ENCODE measurements around the gene EXOC4.
"Not testable (repeated sequence)": the region's sequence is repeated elsewhere in the genome, so short reads cannot be mapped to it uniquely, and the experiment has no call there.

The EXOC4 gene

DNA sequence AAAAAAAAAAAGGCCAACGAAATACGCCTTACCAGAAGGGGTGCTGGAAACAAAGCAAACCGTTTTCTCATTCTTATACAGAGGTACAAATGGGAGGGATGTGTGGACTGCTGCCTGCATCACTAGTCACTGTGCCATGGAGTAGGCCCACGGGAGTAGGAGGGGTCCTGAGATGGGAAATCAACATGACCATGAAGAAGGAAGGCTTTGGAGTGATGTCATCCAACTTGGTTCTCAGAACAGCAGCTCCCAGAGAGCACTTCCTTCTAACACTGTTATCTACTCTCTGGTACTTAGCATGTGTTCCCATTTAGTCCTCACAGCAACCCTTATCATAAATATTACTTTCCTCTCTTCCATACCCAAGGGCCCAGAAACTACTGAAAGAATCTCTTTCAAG is 814.3 kb downstream of the EXOC4 start:
- no peak overlapping the region for H2AFZ ChIP-seq (ENCODE audit: low read length, unreplicated experiment)
- H3K4me3 ChIP-seq (ENCODE audit: low read depth, low read length): no peak overlapping the region
- no peaks in the 10 kb centered on the region for H3K36me3 ChIP-seq (ENCODE audit: insufficient read depth, low read length)
- H3K79me2 ChIP-seq (ENCODE audit: control insufficient read depth, insufficient read depth, low read length, unreplicated experiment): no peaks in the 10 kb centered on the region
- H3K27ac ChIP-seq (ENCODE audit: low read depth, low read length): no peak overlapping the region
- no peaks in the 10 kb centered on the region for H3K27me3 ChIP-seq (ENCODE audit: insufficient read depth, low read length)
- no peaks in the 10 kb centered on the region for H3K4me1 ChIP-seq (ENCODE audit: control insufficient read depth, insufficient read depth, low read length, unreplicated experiment)

DNA sequence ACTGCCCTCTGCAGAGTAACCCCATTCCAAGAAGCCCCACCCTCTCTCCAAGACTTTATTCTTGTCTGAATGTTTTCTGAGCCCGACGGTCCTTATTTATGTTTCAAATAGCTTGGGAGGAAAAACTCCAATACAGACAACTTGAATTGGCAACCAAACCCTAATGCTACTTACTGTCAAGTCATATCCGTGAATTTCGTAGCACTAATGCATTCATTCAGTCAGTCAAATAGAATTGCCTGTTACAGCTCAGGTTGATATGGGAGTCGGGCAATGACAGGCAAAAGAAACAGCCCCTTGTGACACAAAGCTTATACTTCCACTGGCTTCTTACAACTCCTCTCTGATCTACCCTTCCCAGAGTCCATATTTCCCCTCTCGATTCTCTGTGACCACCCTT is 815.8 kb downstream of the EXOC4 start:
- Histone ChIP-seq H2AFZ (ENCODE audit: low read length, unreplicated experiment) (no peak overlapping the region), H3K79me2 (ENCODE audit: control insufficient read depth, insufficient read depth, low read length, unreplicated experiment) (no peaks in the 10 kb centered on the region), H3K27ac (ENCODE audit: low read depth, low read length) (no peak overlapping the region), H3K36me3 (ENCODE audit: insufficient read depth, low read length) (no peaks in the 10 kb centered on the region), H3K4me3 (ENCODE audit: low read depth, low read length) (no peak overlapping the region), H3K4me1 (ENCODE audit: control insufficient read depth, insufficient read depth, low read length, unreplicated experiment) (no peaks in the 10 kb centered on the region), H3K27me3 (ENCODE audit: insufficient read depth, low read length) (no peaks in the 10 kb centered on the region)

DNA sequence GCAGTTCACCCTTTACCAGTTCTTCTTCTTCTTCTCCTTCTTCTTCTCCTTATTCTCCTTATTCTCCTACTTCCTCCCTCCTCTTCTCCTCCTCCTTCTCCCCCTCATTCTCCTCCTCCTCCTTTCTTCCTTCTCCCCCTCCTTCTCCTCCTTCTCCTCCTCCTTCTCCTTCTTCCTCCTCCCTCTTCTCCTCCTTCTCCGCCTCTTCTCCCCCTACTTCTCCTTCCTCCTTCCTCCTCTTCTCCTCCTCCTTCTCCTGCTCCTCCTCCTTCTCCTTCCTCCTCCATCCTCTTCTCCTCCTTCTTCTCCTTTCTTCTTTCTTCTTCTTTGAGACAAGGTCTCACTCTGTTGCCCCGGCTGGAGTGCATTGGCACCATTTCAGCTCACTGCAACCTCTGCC is 816.3 kb downstream of the EXOC4 start:
- H3K79me2 ChIP-seq (ENCODE audit: control insufficient read depth, insufficient read depth, low read length, unreplicated experiment): no peaks in the 10 kb centered on the region
- H3K27me3 ChIP-seq (ENCODE audit: insufficient read depth, low read length): no peaks in the 10 kb centered on the region
- H3K4me1 ChIP-seq (ENCODE audit: control insufficient read depth, insufficient read depth, low read length, unreplicated experiment): no peaks in the 10 kb centered on the region
- no peak overlapping the region for H3K4me3 ChIP-seq (ENCODE audit: low read depth, low read length)
- H3K27ac ChIP-seq (ENCODE audit: low read depth, low read length): no peak overlapping the region
- no peak overlapping the region for H2AFZ ChIP-seq (ENCODE audit: low read length, unreplicated experiment)
- H3K36me3 ChIP-seq (ENCODE audit: insufficient read depth, low read length): no peaks in the 10 kb centered on the region

DNA sequence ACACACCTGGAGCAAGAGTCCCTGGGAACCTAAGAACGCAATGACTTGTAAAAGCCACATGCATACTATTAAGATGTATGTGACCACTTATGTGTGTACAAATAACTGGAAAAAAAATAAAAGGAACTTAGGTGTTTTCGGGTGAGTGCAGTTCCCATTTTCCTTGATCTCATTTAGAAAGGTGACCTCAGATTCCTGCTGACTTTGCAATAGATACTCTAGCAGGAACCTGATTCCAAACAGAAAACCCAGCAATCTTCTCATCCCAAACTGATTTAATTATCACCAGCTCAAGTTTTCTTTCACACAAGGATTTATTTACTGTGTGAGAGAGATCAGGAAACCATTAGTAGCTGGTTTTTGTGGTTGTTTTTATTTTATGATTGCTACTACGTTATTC is 817.8 kb downstream of the EXOC4 start:
- Histone ChIP-seq H2AFZ (ENCODE audit: low read length, unreplicated experiment) (no peak overlapping the region), H3K36me3 (ENCODE audit: insufficient read depth, low read length) (no peaks in the 10 kb centered on the region), H3K79me2 (ENCODE audit: control insufficient read depth, insufficient read depth, low read length, unreplicated experiment) (no peaks in the 10 kb centered on the region), H3K4me3 (ENCODE audit: low read depth, low read length) (no peak overlapping the region), H3K27ac (ENCODE audit: low read depth, low read length) (no peak overlapping the region), H3K4me1 (ENCODE audit: control insufficient read depth, insufficient read depth, low read length, unreplicated experiment) (no peaks in the 10 kb centered on the region), H3K27me3 (ENCODE audit: insufficient read depth, low read length) (no peaks in the 10 kb centered on the region)

DNA sequence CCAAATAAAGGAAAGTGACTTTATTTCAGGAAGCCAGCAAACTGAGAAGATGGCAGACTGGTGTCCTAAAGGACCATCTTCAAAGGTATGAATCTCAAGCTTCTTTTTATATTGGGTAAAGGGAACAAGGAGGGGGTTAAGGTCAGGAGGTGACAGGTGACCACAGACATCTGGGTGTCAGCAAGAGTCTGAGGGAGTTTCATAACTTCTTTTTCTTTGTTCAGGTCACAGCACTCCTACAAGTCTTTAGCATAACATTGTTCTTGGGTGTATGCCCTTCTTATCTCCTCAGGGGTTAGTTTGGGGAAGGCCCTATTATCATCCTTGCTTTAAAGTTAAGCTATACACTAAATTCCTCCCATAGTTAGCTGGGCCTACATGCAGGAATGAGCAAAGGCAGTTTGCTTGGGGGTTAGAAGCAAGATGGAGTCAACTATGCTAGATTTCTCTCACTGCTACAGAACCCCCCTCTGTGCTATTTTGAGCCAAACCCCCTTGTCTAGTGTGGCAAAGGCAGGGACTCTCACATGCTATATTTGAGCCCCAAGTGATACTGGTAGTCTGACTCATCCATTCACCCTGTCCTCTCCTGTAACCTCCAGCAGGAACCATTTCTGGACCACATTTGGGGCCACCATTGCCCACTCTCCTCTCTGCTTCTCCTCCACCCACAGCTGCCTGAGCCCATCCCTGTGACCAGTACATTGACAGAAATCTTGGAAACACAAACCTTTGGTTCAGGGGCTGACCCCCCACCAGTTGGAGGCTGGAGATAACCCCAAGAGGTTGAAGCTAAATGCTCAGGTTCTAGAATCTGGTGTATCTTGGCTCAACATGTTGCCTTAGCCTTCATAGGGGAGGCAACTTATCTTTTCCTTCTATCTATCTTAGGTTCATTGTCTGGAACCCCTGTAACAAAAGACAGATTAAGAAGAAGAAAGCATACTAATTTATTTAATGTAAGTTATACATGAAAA is 818.8 kb downstream of the EXOC4 start:
- Histone ChIP-seq H3K36me3 (ENCODE audit: insufficient read depth, low read length) (no peaks in the 10 kb centered on the region), H3K27ac (ENCODE audit: low read depth, low read length) (no peak overlapping the region), H3K4me3 (ENCODE audit: low read depth, low read length) (no peak overlapping the region), H3K27me3 (ENCODE audit: insufficient read depth, low read length) (no peaks in the 10 kb centered on the region), H3K79me2 (ENCODE audit: control insufficient read depth, insufficient read depth, low read length, unreplicated experiment) (no peaks in the 10 kb centered on the region), H2AFZ (ENCODE audit: low read length, unreplicated experiment) (no peak overlapping the region), H3K4me1 (ENCODE audit: control insufficient read depth, insufficient read depth, low read length, unreplicated experiment) (no peaks in the 10 kb centered on the region)

DNA sequence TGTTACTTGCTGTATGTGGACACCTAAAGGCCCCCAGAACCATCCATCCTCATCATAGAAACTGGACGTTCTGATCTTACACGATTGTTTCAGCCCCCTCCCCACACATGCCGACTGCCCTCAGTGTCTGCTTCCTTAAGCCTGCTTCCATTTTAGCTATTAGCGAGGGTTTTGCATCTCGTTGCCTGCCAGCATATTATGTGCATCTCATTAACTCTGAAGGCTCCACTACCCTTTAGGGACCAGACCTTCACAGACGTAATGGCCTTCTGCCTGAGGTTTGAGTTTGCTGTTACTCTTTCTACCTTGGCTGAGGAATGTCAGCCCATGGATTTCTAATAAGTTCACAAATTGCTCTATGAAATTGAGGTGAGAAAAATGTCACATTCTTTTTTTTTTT is 820.4 kb downstream of the EXOC4 start:
- H2AFZ ChIP-seq (ENCODE audit: low read length, unreplicated experiment): no peak overlapping the region
- H3K79me2 ChIP-seq (ENCODE audit: control insufficient read depth, insufficient read depth, low read length, unreplicated experiment): no peaks in the 10 kb centered on the region
- no peak overlapping the region for H3K27ac ChIP-seq (ENCODE audit: low read depth, low read length)
- H3K4me3 ChIP-seq (ENCODE audit: low read depth, low read length): no peak overlapping the region
- H3K36me3 ChIP-seq (ENCODE audit: insufficient read depth, low read length): no peaks in the 10 kb centered on the region
- no peaks in the 10 kb centered on the region for H3K27me3 ChIP-seq (ENCODE audit: insufficient read depth, low read length)
- no peaks in the 10 kb centered on the region for H3K4me1 ChIP-seq (ENCODE audit: control insufficient read depth, insufficient read depth, low read length, unreplicated experiment)

DNA sequence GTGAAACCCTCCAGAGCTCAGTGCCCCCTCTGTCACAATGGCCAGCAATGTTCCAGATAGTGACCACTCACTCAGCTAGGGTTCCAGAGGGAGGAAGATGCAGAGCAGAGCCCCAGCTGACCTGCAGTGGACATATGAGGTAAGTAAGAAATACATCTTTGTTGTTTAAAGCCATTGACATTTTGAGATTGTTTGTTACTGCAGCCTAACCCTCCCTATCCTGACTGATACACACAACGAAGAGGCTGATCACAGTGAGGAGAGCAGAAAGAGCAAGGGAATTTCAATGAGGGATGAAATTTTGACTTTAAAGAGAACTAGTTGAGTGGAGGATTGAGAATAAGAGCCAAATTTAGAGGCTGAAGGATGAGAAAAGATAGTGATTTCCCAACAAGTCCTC is 822.9 kb downstream of the EXOC4 start:
- Histone ChIP-seq H2AFZ (ENCODE audit: low read length, unreplicated experiment) (no peak overlapping the region), H3K4me3 (ENCODE audit: low read depth, low read length) (no peak overlapping the region), H3K79me2 (ENCODE audit: control insufficient read depth, insufficient read depth, low read length, unreplicated experiment) (no peaks in the 10 kb centered on the region), H3K27ac (ENCODE audit: low read depth, low read length) (no peak overlapping the region), H3K27me3 (ENCODE audit: insufficient read depth, low read length) (no peaks in the 10 kb centered on the region), H3K36me3 (ENCODE audit: insufficient read depth, low read length) (no peaks in the 10 kb centered on the region), H3K4me1 (ENCODE audit: control insufficient read depth, insufficient read depth, low read length, unreplicated experiment) (no peaks in the 10 kb centered on the region)

DNA sequence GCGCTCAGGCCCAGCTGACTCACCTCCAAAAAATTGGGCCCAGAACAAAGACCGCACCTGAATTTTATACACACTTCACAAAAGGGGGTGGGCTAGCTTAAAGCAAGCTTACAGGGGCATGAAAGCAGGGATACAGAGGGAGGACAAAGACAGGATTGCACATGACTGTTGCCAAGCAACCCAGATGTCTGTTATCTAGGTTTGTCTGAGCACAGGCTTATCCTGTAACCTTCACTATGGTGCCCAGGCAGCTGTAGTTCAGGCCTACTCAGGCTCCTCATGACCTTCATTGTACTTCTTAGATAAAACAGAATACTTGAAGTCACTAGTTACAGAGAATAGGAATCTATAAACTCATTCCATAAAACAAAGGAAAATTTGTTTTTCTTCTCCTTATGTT is 824.7 kb downstream of the EXOC4 start:
- not testable (repeated sequence) for H3K4me1 ChIP-seq (ENCODE audit: control insufficient read depth, insufficient read depth, low read length, unreplicated experiment); H3K36me3 ChIP-seq (ENCODE audit: insufficient read depth, low read length); H3K79me2 ChIP-seq (ENCODE audit: control insufficient read depth, insufficient read depth, low read length, unreplicated experiment); H3K4me3 ChIP-seq (ENCODE audit: low read depth, low read length); H3K27ac ChIP-seq (ENCODE audit: low read depth, low read length); H2AFZ ChIP-seq (ENCODE audit: low read length, unreplicated experiment); H3K27me3 ChIP-seq (ENCODE audit: insufficient read depth, low read length)

DNA sequence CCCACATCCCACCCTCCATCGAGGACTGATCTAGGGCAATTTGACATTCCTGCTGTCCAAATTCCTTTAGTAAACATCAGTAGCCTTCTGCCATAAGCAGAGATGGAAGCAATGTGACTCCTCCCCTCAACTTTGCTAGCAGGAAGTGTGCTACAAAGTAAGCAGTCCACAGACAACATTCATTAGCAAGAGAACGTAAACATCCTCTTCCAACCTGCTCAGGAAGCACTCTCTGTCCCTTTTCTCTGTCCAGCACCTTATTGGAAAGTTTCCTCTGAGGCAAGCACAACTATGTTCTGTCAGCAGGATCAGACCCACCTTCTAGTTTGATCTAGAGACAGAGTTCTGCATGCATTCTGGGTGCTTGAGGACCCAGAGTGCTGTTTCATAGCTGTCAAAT is 826.1 kb downstream of the EXOC4 start:
- Histone ChIP-seq H3K27me3 (ENCODE audit: insufficient read depth, low read length) (no peaks in the 10 kb centered on the region), H3K27ac (ENCODE audit: low read depth, low read length) (no peak overlapping the region), H2AFZ (ENCODE audit: low read length, unreplicated experiment) (no peak overlapping the region), H3K36me3 (ENCODE audit: insufficient read depth, low read length) (no peaks in the 10 kb centered on the region), H3K4me3 (ENCODE audit: low read depth, low read length) (no peak overlapping the region), H3K79me2 (ENCODE audit: control insufficient read depth, insufficient read depth, low read length, unreplicated experiment) (no peaks in the 10 kb centered on the region), H3K4me1 (ENCODE audit: control insufficient read depth, insufficient read depth, low read length, unreplicated experiment) (no peaks in the 10 kb centered on the region)

DNA sequence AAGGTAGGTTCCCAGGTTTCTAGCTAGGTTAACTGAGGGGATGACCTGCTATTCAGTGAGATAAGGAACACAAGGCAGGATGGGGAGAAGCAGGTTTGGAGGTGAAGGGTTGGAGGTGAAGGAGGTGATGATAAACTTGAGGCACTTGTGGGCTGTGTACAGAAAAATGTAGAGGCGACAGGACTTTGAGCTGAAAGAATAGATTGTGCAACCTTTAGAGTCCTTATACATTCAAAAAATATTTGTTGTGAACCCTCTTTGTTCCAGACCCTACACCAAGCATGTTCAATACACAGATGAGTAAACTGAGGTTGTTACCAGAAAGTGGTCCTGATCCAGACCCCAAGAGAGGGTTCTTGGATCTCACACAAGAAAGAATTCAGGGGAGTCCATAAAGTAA is 828.8 kb downstream of the EXOC4 start:
- no peaks in the 10 kb centered on the region for H3K4me1 ChIP-seq (ENCODE audit: control insufficient read depth, insufficient read depth, low read length, unreplicated experiment)
- H3K27ac ChIP-seq (ENCODE audit: low read depth, low read length): no peak overlapping the region
- H3K36me3 ChIP-seq (ENCODE audit: insufficient read depth, low read length): no peaks in the 10 kb centered on the region
- no peak overlapping the region for H3K4me3 ChIP-seq (ENCODE audit: low read depth, low read length)
- H3K27me3 ChIP-seq (ENCODE audit: insufficient read depth, low read length): no peaks in the 10 kb centered on the region
- no peaks in the 10 kb centered on the region for H3K79me2 ChIP-seq (ENCODE audit: control insufficient read depth, insufficient read depth, low read length, unreplicated experiment)
- H2AFZ ChIP-seq (ENCODE audit: low read length, unreplicated experiment): no peak overlapping the region

DNA sequence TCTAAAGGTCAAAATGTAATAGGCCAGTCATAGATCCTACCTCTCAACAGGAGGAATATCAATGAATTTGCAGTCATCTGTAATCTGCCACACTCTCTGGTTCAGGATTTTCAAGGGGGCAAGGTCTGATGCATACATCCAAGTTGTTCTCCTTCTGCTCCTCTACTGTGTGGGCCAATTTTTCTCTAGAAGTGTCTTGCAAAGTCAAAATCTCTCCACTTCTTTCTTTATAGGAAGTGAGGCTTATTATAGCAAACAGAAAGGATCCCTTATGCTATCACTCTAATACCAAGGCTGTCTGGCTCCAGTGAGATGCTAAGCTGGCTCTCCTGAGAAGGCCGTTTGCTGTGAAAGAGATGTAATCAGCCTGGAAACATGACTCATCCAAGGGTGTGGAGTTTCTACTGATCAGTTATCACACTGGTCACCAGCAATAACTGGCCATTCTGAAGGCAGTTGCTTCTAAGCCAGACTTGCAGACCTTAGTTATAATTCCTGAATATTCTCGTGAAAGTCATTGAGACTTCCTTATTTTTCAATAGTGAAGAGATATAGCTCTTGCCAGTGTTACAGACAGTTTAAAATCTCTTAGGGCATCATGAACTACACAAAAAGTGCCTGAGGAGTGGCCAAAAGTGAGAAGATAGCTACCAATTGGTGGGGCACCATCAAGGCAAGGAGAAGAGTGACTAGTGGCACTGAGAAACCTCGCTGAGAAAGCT is 831.0 kb downstream of the EXOC4 start:
- no peaks in the 10 kb centered on the region for H3K36me3 ChIP-seq (ENCODE audit: insufficient read depth, low read length)
- no peaks in the 10 kb centered on the region for H3K4me1 ChIP-seq (ENCODE audit: control insufficient read depth, insufficient read depth, low read length, unreplicated experiment)
- no peak overlapping the region for H2AFZ ChIP-seq (ENCODE audit: low read length, unreplicated experiment)
- no peaks in the 10 kb centered on the region for H3K27me3 ChIP-seq (ENCODE audit: insufficient read depth, low read length)
- H3K27ac ChIP-seq (ENCODE audit: low read depth, low read length): no peak overlapping the region
- H3K4me3 ChIP-seq (ENCODE audit: low read depth, low read length): no peak overlapping the region
- no peaks in the 10 kb centered on the region for H3K79me2 ChIP-seq (ENCODE audit: control insufficient read depth, insufficient read depth, low read length, unreplicated experiment)

Measured in ACC112 (cell line).